Endodermal cell (in vitro differentiated cells): ENCODE measurements around the gene TRAK1. TPM values are rescaled to one million over a fixed set of nuclear protein-coding genes. Genes with fewer than 3 reads are reported as not detected.

Experiments
- DNase-seq: peaks from one replicate; pipeline ENCODE4 v3.0.0-alpha.2; 2017
- H3K27ac ChIP-seq: 2 replicates; pipeline ENCODE4 v1.5.1; 2013; ENCODE audit warnings: mild to moderate bottlenecking, low read depth, low read length, moderate library complexity
- H3K27me3 ChIP-seq: 2 replicates; pipeline ENCODE4 v1.6.1; 2013; ENCODE audit warnings: mild to moderate bottlenecking, low read length, moderate library complexity; ENCODE audit not compliant: insufficient read depth, control insufficient read depth, poor library complexity, severe bottlenecking
- H3K36me3 ChIP-seq: 2 replicates; pipeline ENCODE4 v1.7.0; 2013; ENCODE audit warnings: mild to moderate bottlenecking, low read length, moderate library complexity; ENCODE audit not compliant: control insufficient read depth, insufficient read depth
- H3K4me1 ChIP-seq: one replicate; pipeline ENCODE4 v1.7.0; 2013; ENCODE audit warnings: low read length; ENCODE audit not compliant: control insufficient read depth, insufficient read depth
- H3K4me3 ChIP-seq: 2 replicates; pipeline ENCODE4 v1.5.1; 2013; ENCODE audit warnings: mild to moderate bottlenecking, low read length, moderate library complexity
- H3K9ac ChIP-seq: 2 replicates; pipeline ENCODE4 v1.6.1; 2013; ENCODE audit warnings: mild to moderate bottlenecking, low read length, moderate library complexity; ENCODE audit not compliant: poor library complexity, severe bottlenecking; ENCODE audit errors: extremely low read depth
- H3K9me3 ChIP-seq: 2 replicates; pipeline ENCODE4 v1.6.1; 2013; ENCODE audit warnings: mild to moderate bottlenecking, low read length, moderate library complexity; ENCODE audit not compliant: control insufficient read depth
- H3K27ac Mint-ChIP-seq: 2 replicates; pipeline ENCODE4 v1.8.0; 2020; ENCODE audit warnings: mixed read lengths
- H3K27me3 Mint-ChIP-seq: 2 replicates; pipeline ENCODE4 v1.8.0; 2021; ENCODE audit warnings: mild to moderate bottlenecking, mixed read lengths; ENCODE audit not compliant: insufficient read depth
- H3K36me3 Mint-ChIP-seq: 2 replicates; pipeline ENCODE4 v1.8.0; 2020; ENCODE audit warnings: low read depth, mixed read lengths
- H3K4me1 Mint-ChIP-seq: 2 replicates; pipeline ENCODE4 v1.8.0; 2020; ENCODE audit warnings: mixed read lengths
- H3K4me3 Mint-ChIP-seq: 2 replicates; pipeline ENCODE4 v1.8.0; 2020; ENCODE audit warnings: mild to moderate bottlenecking, moderate library complexity, mixed read lengths
- H3K9me3 Mint-ChIP-seq: 2 replicates; pipeline ENCODE4 v1.8.0; 2020; ENCODE audit warnings: mild to moderate bottlenecking, mixed read lengths
- WGBS, 2 experiments: methylation state at CpG; one replicate each; pipeline versions ENCODE4 v1.1.5 to v1.1.7; 2013; ENCODE audit warnings: missing lambda C conversion rate in 2 of 2, mixed read lengths in 1 of 2; ENCODE audit not compliant: insufficient coverage in 1 of 2, insufficient read length in 1 of 2; 5-methylcytosine and 5-hydroxymethylcytosine counted together
- total RNA-seq, 2 donors: library from RNA; stranded (reverse); fragmentation: NEBNext Ultra II Directional in 1 of 2; extraction: Animal tissue kit (Norgen Biotek cat#: 25700) in 1 of 2; gene quantifications; 2 replicates in 1 of 2; 3 replicates in 1 of 2; pipeline ENCODE4 v1.2.1, GENCODE V29; 2021
- TF ChIP-seq, protein P1 (sequence below): fragments of 200-600 bp; sonication (generic); conservative IDR thresholded peaks from 2 replicates; pipeline ENCODE4 v1.5.0; 2021; ENCODE audit warnings: antibody characterized with exemption, mild to moderate bottlenecking

The TRAK1 gene
- total RNA-seq, 2 donors from 2014 or later, result 29.8 to 31.0 TPM

DNA sequence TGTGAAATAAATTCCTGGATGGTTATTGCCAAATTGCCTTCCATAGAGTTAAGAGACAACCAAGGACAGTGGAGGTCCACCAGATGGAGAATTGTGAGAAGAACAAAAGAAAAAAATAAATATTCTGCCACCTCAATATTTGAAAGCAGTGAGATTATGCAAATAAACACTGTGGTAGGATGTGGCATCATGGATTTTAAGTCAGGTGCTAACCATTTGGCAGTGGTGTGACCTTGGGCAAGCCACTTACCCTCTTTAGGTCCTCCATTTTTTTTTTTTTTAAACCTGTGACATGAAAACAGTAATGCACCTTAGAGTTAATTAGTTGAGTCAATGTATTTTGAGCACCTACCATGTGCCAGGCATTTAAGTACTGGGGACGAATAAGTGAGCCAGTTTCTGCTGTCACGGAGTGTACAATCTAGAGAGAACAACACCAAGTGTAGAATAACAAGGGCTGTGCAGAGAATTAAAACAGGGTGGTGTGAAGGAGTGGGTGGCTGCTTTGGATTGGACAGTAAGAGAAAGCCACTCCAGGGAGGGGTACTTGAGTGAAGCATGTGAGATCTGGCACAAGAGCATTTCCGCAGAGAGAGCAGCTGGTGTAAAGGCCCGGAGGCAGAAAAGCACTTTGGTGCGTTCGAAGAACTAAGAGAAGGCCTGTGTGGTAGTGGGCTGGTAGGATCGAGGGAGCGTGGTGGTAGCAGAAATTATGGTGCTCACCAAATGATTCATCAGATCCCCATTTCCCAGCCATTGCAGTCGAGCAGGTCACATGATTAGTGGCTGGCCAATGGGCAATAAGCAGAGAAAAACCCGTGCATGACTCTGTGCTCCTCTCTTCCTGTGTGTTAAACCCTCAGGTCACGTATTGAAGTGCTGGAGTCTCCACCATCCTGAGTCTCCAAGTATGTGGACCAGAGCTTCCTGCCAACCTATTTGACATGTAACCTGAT is 135.6 kb downstream of the TRAK1 start:
- Histone ChIP-seq H3K4me1 (no peaks in the 10 kb centered on the region), H3K9ac (no peak overlapping the region), H3K9me3 (no peaks in the 10 kb centered on the region), H3K27ac (no peak overlapping the region), H3K27me3 (no peaks in the 10 kb centered on the region), H3K4me3 (no peak overlapping the region), H3K36me3 (peaks cover 22% of the 10 kb centered on the region)
- Mint-ChIP-seq H3K27ac (no peak overlapping the region), H3K4me3 (no peak overlapping the region), H3K4me1 (no peaks in the 10 kb centered on the region), H3K27me3 (no peaks in the 10 kb centered on the region), H3K36me3 (peaks cover 30% of the 10 kb centered on the region), H3K9me3 (no peaks in the 10 kb centered on the region)
- TF ChIP-seq, protein P1, sequence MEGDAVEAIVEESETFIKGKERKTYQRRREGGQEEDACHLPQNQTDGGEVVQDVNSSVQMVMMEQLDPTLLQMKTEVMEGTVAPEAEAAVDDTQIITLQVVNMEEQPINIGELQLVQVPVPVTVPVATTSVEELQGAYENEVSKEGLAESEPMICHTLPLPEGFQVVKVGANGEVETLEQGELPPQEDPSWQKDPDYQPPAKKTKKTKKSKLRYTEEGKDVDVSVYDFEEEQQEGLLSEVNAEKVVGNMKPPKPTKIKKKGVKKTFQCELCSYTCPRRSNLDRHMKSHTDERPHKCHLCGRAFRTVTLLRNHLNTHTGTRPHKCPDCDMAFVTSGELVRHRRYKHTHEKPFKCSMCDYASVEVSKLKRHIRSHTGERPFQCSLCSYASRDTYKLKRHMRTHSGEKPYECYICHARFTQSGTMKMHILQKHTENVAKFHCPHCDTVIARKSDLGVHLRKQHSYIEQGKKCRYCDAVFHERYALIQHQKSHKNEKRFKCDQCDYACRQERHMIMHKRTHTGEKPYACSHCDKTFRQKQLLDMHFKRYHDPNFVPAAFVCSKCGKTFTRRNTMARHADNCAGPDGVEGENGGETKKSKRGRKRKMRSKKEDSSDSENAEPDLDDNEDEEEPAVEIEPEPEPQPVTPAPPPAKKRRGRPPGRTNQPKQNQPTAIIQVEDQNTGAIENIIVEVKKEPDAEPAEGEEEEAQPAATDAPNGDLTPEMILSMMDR, result no peak
- 89 to 92% methylated on average over 11 of the region's 11 CpGs for WGBS, 2 experiments
- DNase-seq, result no peak

DNA sequence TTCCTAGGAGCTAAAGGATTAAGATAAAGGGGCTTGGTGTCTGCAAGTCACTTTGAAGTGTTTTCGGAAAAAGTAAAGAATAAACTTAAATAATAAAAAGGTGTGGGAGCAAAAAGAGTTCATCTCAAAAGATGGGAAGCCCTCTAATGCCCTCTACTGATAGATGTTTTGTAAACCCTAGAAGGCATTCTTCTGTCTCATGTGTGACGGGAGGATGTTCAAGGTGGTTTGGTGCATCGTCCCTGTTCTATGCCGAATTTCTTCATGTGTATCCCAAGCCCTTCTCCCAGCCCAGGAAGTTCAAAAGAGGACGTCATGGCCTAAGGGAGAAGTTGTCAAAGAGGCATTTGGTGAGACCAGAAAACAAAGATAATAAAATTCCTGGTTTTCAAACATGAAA is 137.6 kb downstream of the TRAK1 start:
- Mint-ChIP-seq H3K4me3 (no peak overlapping the region), H3K4me1 (no peaks in the 10 kb centered on the region), H3K27ac (no peak overlapping the region), H3K9me3 (no peaks in the 10 kb centered on the region), H3K36me3 (peaks cover 18% of the 10 kb centered on the region), H3K27me3 (no peaks in the 10 kb centered on the region)
- TF ChIP-seq, protein P1, result peak; percentile 62
- no peak overlapping the region for H3K9ac ChIP-seq
- H3K9me3 ChIP-seq, result no peaks in the 10 kb centered on the region
- WGBS, 2 experiments, result 60 to 70% methylated on average over 3 to 5 of the region's 5 CpGs
- H3K4me1 ChIP-seq, result no peaks in the 10 kb centered on the region
- no peak overlapping the region for H3K27ac ChIP-seq
- H3K36me3 ChIP-seq, result peaks cover 13% of the 10 kb centered on the region
- H3K27me3 ChIP-seq, result no peaks in the 10 kb centered on the region
- no peak overlapping the region for H3K4me3 ChIP-seq
- no peak for DNase-seq

DNA sequence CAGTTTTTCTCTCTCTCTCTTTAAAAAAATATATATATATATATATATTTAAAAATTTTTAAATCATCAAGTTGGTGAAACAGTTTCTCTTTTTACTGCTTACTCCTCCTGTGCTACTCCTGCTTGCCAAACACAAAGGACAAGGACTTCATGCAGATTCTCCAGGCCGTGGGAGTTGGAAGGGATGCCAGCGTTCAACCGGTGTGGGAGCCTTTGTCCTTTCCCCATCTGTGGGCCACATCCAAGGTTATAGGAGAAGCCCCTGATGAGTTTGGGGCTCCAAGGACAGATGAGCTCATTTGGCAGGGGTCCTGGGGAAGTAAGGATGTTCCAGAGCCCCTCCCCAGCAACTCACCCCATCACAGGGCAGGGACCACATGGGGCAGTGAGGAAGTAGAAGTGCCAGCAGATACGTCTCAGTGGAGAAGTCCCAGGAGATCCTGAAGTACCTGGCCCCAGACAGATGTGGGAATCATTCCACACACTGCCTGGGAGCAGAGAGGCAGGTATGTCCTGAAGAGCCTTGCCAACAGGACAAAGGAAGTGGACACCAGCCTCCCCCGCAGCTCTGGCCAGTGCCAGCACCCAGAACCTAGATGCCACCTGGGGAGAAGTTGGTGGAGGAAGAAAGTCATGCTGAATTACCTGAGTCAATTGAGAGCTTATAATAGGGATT is 138.2 kb downstream of the TRAK1 start:
- H3K9me3 ChIP-seq, result no peaks in the 10 kb centered on the region
- no peaks in the 10 kb centered on the region for H3K9me3 Mint-ChIP-seq
- peaks cover 4% of the 10 kb centered on the region for H3K27me3 Mint-ChIP-seq

More for the DNA sequence above, 138.2 kb downstream of the TRAK1 start:
- Mint-ChIP-seq H3K4me1 (no peaks in the 10 kb centered on the region), H3K27ac (no peak overlapping the region), H3K36me3 (peaks cover 16% of the 10 kb centered on the region), H3K4me3 (no peak overlapping the region)
- TF ChIP-seq, protein P1, result no peak
- H3K4me3 ChIP-seq, result no peak overlapping the region
- H3K27me3 ChIP-seq, result no peaks in the 10 kb centered on the region
- no peaks in the 10 kb centered on the region for H3K4me1 ChIP-seq
- no peak overlapping the region for H3K27ac ChIP-seq
- H3K9ac ChIP-seq, result no peak overlapping the region
- peak; percentile 61 for DNase-seq
- 87 to 96% methylated on average over 4 to 5 of the region's 5 CpGs for WGBS, 2 experiments
- H3K36me3 ChIP-seq, result peaks cover 8% of the 10 kb centered on the region
